ENCODE data around the gene CHIA. TPM values are rescaled to one million over a fixed set of nuclear protein-coding genes. Genes with fewer than 3 reads are reported as not detected.

Gene CHIA
- total and polyA plus RNA-seq, 9 of the 15 experiments (the other 6 are each of a cell fraction or from before 2014, with no cell fraction given) = not detected

DNA sequence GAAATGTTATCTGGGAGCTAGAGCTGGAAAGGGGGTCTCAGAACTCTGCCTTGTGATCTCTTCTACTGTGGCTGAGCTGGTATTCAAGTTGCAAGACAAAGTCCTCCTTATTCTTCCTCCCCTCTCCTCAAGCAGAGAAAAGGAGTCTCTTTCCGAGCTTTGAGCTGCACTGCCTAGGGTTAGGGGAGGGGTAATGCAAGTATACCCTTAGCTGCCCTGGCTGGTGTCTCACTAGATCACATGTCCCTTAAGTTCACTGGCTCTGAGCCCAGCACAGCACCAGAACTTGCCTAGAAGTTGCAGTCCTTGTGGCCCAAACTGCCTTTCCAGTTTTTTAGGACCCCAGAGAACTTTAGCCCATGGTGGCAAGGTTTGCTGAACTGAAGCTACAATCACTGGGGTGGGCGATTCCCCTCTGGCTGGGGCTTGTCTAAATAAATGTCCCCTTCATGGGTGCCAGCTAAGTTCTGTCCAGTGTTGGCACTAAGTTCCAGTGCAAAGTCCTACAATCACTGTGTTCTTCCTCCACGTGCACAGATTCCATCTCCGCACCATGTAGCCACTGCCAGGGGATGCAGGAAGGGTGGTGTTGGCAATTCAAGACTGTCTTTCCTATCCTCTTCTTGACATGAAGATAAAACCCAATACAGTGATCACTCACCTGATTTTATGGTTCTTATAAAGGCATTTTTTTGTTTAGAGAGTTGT is 22.7 kb upstream of the CHIA start:
- ChIA-PET POLR2A (no interaction called here), CTCF (ENCODE audit: low intra/inter-chr PET ratio) (no interaction called here)
- no peaks in the 10 kb centered on the region for H3K36me3 ChIP-seq (ENCODE audit: control insufficient read depth, insufficient read depth, low read length)
- no peak overlapping the region for H3K4me3 ChIP-seq
- no peak overlapping the region for H3K27ac ChIP-seq (ENCODE audit: extremely low read depth, low read depth, low read length)
- no peaks in the 10 kb centered on the region for H3K79me2 ChIP-seq (ENCODE audit: control insufficient read depth, insufficient read depth, low read length)
- H4K20me1 ChIP-seq (replicated peaks; ENCODE audit: control insufficient read depth, insufficient read depth, low read length) = no peaks in the 10 kb centered on the region
- H3K9me3 ChIP-seq (replicated peaks; ENCODE audit: control insufficient read depth, insufficient read depth, low read depth, low read length) = no peaks in the 10 kb centered on the region
- peaks cover 0 to 9% of the 10 kb centered on the region in 2 experiments; a peak in 1 of 5 replicates for H3K4me1 ChIP-seq (replicated peaks in 1 of 2; ENCODE audit: control insufficient read depth in 2 of 2, insufficient read depth in 2 of 2, low read length in 2 of 2)
- under 1% methylated on average over 4 of the region's 4 CpGs for WGBS (ENCODE audit: insufficient coverage, low coverage, missing lambda C conversion rate)
- no peak overlapping the region for H3K9ac ChIP-seq (ENCODE audit: insufficient read depth in 1 of 2, low read depth in 2 of 2, low read length in 2 of 2)
- H3K9me1 ChIP-seq (ENCODE audit: control insufficient read depth, insufficient read depth, low read length) = no peaks in the 10 kb centered on the region
- intact Hi-C loops (cut with micrococcal nuclease) = no loop called here
- FAIRE-seq (no peak), DNase-seq (ENCODE audit: extremely low read depth in 1 of 4, low spot score in 3 of 4) (no peak), ATAC-seq (no peak)
- peaks cover 15 to 21% of the 10 kb centered on the region in 2 experiments for H3K27me3 ChIP-seq (ENCODE audit: control insufficient read depth in 2 of 2, insufficient read depth in 2 of 2, low read length in 2 of 2)
- in situ Hi-C loops (cut with MboI) = no loop called here
- BruUV-seq (replicated peaks) = no TSS peak
- H2AFZ ChIP-seq (ENCODE audit: low read depth, low read length) = no peak overlapping the region
- no peak overlapping the region for H3K4me2 ChIP-seq (ENCODE audit: insufficient read depth, low read length)
- TF ChIP-seq, protein P1, sequence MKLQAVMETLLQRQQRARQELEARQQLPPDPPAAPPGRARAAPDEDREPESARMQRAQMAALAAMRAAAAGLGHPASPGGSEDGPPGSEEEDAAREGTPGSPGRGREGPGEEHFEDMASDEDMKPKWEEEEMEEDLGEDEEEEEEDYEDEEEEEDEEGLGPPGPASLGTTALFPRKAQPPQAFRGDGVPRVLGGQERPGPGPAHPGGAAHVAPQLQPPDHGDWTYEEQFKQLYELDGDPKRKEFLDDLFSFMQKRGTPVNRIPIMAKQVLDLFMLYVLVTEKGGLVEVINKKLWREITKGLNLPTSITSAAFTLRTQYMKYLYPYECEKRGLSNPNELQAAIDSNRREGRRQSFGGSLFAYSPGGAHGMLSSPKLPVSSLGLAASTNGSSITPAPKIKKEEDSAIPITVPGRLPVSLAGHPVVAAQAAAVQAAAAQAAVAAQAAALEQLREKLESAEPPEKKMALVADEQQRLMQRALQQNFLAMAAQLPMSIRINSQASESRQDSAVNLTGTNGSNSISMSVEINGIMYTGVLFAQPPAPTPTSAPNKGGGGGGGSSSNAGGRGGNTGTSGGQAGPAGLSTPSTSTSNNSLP (IDR thresholded peaks at IDR 0.05; ENCODE audit: borderline replicate concordance, low read depth, low read length) = no peak
- TF ChIP-seq, protein P2, sequence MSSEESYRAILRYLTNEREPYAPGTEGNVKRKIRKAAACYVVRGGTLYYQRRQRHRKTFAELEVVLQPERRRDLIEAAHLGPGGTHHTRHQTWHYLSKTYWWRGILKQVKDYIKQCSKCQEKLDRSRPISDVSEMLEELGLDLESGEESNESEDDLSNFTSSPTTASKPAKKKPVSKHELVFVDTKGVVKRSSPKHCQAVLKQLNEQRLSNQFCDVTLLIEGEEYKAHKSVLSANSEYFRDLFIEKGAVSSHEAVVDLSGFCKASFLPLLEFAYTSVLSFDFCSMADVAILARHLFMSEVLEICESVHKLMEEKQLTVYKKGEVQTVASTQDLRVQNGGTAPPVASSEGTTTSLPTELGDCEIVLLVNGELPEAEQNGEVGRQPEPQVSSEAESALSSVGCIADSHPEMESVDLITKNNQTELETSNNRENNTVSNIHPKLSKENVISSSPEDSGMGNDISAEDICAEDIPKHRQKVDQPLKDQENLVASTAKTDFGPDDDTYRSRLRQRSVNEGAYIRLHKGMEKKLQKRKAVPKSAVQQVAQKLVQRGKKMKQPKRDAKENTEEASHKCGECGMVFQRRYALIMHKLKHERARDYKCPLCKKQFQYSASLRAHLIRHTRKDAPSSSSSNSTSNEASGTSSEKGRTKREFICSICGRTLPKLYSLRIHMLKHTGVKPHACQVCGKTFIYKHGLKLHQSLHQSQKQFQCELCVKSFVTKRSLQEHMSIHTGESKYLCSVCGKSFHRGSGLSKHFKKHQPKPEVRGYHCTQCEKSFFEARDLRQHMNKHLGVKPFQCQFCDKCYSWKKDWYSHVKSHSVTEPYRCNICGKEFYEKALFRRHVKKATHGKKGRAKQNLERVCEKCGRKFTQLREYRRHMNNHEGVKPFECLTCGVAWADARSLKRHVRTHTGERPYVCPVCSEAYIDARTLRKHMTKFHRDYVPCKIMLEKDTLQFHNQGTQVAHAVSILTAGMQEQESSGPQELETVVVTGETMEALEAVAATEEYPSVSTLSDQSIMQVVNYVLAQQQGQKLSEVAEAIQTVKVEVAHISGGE (CRISPR knock-in tag; IDR thresholded peaks at IDR 0.05) = no peak
- TF ChIP-seq ILK (tag; IDR thresholded peaks at IDR 0.05; ENCODE audit: borderline replicate concordance, low read depth) (no peak), EWSR1 (IDR thresholded peaks at IDR 0.05; ENCODE audit: borderline replicate concordance, low read depth, partially characterized antibody) (no peak)
- TF ChIP-seq, protein P3, sequence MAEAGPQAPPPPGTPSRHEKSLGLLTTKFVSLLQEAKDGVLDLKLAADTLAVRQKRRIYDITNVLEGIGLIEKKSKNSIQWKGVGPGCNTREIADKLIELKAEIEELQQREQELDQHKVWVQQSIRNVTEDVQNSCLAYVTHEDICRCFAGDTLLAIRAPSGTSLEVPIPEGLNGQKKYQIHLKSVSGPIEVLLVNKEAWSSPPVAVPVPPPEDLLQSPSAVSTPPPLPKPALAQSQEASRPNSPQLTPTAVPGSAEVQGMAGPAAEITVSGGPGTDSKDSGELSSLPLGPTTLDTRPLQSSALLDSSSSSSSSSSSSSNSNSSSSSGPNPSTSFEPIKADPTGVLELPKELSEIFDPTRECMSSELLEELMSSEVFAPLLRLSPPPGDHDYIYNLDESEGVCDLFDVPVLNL (CRISPR knock-in tag; IDR thresholded peaks at IDR 0.05; ENCODE audit: low read depth) = no peak
- TF ChIP-seq, protein P4, sequence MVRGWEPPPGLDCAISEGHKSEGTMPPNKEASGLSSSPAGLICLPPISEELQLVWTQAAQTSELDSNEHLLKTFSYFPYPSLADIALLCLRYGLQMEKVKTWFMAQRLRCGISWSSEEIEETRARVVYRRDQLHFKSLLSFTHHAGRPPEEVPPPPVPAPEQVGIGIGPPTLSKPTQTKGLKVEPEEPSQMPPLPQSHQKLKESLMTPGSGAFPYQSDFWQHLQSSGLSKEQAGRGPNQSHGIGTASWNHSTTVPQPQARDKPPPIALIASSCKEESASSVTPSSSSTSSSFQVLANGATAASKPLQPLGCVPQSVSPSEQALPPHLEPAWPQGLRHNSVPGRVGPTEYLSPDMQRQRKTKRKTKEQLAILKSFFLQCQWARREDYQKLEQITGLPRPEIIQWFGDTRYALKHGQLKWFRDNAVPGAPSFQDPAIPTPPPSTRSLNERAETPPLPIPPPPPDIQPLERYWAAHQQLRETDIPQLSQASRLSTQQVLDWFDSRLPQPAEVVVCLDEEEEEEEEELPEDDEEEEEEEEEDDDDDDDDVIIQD (CRISPR knock-in tag; IDR thresholded peaks at IDR 0.05) = no peak
- TF ChIP-seq, protein P5, sequence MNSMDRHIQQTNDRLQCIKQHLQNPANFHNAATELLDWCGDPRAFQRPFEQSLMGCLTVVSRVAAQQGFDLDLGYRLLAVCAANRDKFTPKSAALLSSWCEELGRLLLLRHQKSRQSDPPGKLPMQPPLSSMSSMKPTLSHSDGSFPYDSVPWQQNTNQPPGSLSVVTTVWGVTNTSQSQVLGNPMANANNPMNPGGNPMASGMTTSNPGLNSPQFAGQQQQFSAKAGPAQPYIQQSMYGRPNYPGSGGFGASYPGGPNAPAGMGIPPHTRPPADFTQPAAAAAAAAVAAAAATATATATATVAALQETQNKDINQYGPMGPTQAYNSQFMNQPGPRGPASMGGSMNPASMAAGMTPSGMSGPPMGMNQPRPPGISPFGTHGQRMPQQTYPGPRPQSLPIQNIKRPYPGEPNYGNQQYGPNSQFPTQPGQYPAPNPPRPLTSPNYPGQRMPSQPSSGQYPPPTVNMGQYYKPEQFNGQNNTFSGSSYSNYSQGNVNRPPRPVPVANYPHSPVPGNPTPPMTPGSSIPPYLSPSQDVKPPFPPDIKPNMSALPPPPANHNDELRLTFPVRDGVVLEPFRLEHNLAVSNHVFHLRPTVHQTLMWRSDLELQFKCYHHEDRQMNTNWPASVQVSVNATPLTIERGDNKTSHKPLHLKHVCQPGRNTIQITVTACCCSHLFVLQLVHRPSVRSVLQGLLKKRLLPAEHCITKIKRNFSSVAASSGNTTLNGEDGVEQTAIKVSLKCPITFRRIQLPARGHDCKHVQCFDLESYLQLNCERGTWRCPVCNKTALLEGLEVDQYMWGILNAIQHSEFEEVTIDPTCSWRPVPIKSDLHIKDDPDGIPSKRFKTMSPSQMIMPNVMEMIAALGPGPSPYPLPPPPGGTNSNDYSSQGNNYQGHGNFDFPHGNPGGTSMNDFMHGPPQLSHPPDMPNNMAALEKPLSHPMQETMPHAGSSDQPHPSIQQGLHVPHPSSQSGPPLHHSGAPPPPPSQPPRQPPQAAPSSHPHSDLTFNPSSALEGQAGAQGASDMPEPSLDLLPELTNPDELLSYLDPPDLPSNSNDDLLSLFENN (IDR thresholded peaks at IDR 0.05; ENCODE audit: low read depth in 2 of 2, low read length in 2 of 2) = no peak
